Measurements from ENCODE around the gene APBB1IP.
"Not testable (repeated sequence)": the region's sequence is repeated elsewhere in the genome, so short reads cannot be mapped to it uniquely, and the experiment has no call there.

APBB1IP gene

DNA sequence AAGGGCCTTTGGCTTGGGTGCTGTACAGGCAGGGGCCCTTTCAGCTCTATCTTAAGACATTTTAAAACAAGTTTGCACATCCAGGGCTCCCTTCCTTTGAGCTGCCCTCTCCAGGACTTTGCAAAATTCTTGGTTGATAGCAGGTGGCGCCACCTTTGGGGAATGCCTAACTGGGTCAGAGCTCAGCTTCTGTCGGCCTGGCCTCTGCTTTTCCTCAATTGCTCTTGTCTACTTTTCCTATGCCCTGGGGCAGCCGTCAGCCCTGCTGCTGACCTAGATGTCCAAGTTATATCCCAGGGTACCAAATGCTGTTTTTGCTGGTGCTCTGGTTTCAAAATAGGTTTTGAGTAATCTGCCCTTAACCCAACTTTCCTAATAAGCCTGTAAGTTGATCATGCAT is 65.8 kb downstream of the APBB1IP start:
- Histone ChIP-seq H3K9me3 (ENCODE audit: insufficient read depth, low read length) (no peaks in the 10 kb centered on the region), H3K9ac (ENCODE audit: low read length) (no peak overlapping the region), H3K9me2 (replicated peaks; ENCODE audit: insufficient read depth, low read length) (no peaks in the 10 kb centered on the region), H2AFZ (ENCODE audit: low read depth, low read length, severe bottlenecking) (no peak overlapping the region), H3K4me2 (ENCODE audit: low read depth, low read length, poor library complexity, severe bottlenecking) (no peak overlapping the region), H3K79me2 (ENCODE audit: insufficient read depth, low read length) (no peaks in the 10 kb centered on the region), H3K27ac (ENCODE audit: low read depth, low read length) (no peak overlapping the region), H3F3A (ENCODE audit: insufficient read depth) (no peaks in the 10 kb centered on the region), H3K27me3 (ENCODE audit: low read length) (no peaks in the 10 kb centered on the region), H3K4me3 (ENCODE audit: insufficient read depth, low read length, poor library complexity, severe bottlenecking) (no peak overlapping the region), H3K36me3 (ENCODE audit: low read length) (peaks cover 34% of the 10 kb centered on the region), H4K20me1 (ENCODE audit: low read depth, low read length) (no peaks in the 10 kb centered on the region)
- TF ChIP-seq, protein P1, sequence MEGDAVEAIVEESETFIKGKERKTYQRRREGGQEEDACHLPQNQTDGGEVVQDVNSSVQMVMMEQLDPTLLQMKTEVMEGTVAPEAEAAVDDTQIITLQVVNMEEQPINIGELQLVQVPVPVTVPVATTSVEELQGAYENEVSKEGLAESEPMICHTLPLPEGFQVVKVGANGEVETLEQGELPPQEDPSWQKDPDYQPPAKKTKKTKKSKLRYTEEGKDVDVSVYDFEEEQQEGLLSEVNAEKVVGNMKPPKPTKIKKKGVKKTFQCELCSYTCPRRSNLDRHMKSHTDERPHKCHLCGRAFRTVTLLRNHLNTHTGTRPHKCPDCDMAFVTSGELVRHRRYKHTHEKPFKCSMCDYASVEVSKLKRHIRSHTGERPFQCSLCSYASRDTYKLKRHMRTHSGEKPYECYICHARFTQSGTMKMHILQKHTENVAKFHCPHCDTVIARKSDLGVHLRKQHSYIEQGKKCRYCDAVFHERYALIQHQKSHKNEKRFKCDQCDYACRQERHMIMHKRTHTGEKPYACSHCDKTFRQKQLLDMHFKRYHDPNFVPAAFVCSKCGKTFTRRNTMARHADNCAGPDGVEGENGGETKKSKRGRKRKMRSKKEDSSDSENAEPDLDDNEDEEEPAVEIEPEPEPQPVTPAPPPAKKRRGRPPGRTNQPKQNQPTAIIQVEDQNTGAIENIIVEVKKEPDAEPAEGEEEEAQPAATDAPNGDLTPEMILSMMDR (IDR thresholded peaks at IDR 0.05; ENCODE audit: insufficient read depth, low read length, poor library complexity, severe bottlenecking), result peak; percentile 12
- TF ChIP-seq EZH2phosphoT487 (conservative IDR thresholded peaks at IDR 0.05; ENCODE audit: low read length), result no peak

DNA sequence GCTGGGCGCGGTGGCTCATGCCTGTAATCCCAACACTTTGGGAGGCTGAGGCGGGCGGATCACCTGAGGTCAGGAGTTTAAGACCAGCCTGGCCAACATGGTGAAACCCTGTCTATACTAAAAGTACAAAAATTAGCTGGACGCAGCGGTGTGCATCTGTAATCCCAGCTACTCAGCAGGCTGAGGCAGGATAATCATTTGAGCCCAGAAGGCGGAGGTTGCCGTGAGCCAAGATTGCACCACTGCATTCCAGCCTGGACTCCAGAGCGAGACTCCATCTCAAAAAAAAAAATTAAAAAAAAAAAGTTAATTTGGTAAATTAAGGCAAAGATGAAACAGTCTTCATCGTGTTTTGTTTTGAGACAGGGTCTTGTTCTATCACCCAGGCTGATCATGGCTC is 66.3 kb downstream of the APBB1IP start:
- not testable (repeated sequence) for H3K4me2 ChIP-seq (ENCODE audit: low read depth, low read length, poor library complexity, severe bottlenecking); H3K27me3 ChIP-seq (ENCODE audit: low read length); H3K9me3 ChIP-seq (ENCODE audit: insufficient read depth, low read length); H3F3A ChIP-seq (ENCODE audit: insufficient read depth); H3K9ac ChIP-seq (ENCODE audit: low read length); H2AFZ ChIP-seq (ENCODE audit: low read depth, low read length, severe bottlenecking); H3K79me2 ChIP-seq (ENCODE audit: insufficient read depth, low read length); H3K4me3 ChIP-seq (ENCODE audit: insufficient read depth, low read length, poor library complexity, severe bottlenecking); H3K9me2 ChIP-seq (replicated peaks; ENCODE audit: insufficient read depth, low read length); H3K27ac ChIP-seq (ENCODE audit: low read depth, low read length); H4K20me1 ChIP-seq (ENCODE audit: low read depth, low read length)
- H3K36me3 ChIP-seq (ENCODE audit: low read length), result peaks cover 38% of the 10 kb centered on the region

DNA sequence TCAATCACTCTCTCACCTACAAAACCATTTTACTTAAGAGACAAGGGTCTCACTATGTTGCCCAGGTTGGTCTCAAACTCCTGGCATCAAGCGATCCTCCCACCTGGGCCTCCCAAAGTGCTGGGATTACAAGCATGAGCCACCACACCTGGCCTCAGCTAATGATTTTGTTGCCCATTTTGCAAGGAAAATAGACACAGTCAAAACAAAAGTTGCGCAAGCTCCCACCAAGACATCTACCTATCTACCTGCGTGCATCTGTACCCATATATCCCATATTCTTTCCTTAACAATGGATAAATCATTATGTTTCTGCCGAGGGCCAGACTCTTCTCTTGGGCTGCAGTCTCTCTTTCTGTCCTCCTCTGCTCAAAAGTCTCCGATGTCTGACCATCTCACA is 67.3 kb downstream of the APBB1IP start:
- H3K9me2 ChIP-seq (replicated peaks; ENCODE audit: insufficient read depth, low read length), result no peaks in the 10 kb centered on the region
- H3K4me3 ChIP-seq (ENCODE audit: insufficient read depth, low read length, poor library complexity, severe bottlenecking), result no peak overlapping the region
- no peaks in the 10 kb centered on the region for H3K79me2 ChIP-seq (ENCODE audit: insufficient read depth, low read length)
- no peak overlapping the region for H3K9ac ChIP-seq (ENCODE audit: low read length)
- no peak overlapping the region for H3K27ac ChIP-seq (ENCODE audit: low read depth, low read length)
- peaks cover 40% of the 10 kb centered on the region for H3K36me3 ChIP-seq (ENCODE audit: low read length)
- no peak overlapping the region for H2AFZ ChIP-seq (ENCODE audit: low read depth, low read length, severe bottlenecking)
- TF ChIP-seq, protein P1 (IDR thresholded peaks at IDR 0.05; ENCODE audit: insufficient read depth, low read length, poor library complexity, severe bottlenecking), result no peak
- TF ChIP-seq EZH2phosphoT487 (conservative IDR thresholded peaks at IDR 0.05; ENCODE audit: low read length), result no peak
- no peaks in the 10 kb centered on the region for H4K20me1 ChIP-seq (ENCODE audit: low read depth, low read length)
- H3K4me2 ChIP-seq (ENCODE audit: low read depth, low read length, poor library complexity, severe bottlenecking), result no peak overlapping the region
- H3K27me3 ChIP-seq (ENCODE audit: low read length), result no peaks in the 10 kb centered on the region
- H3K9me3 ChIP-seq (ENCODE audit: insufficient read depth, low read length), result no peaks in the 10 kb centered on the region
- H3F3A ChIP-seq (ENCODE audit: insufficient read depth), result no peaks in the 10 kb centered on the region

DNA sequence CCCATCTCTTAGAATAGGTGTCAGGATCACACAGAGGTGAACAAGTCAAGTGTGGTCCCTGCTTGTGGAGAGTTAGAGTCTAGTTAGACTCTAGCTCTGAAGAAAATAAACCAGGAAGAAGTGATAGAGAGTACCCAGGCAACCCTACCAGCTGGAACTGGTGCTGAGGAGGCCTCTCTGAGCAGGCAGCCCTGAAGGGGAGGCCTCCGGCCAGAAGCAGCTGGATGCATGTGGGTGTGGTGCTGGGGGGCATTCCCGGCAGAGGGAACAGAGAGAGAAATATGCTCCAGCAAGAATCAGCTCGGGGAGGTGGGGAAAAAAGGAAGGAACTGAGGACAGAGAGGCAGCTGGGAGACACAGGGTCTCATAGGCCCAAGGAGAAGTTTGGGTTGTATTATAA is 68.6 kb downstream of the APBB1IP start:
- H3K4me3 ChIP-seq (ENCODE audit: insufficient read depth, low read length, poor library complexity, severe bottlenecking), result no peak overlapping the region
- no peaks in the 10 kb centered on the region for H3K27me3 ChIP-seq (ENCODE audit: low read length)
- H3K27ac ChIP-seq (ENCODE audit: low read depth, low read length), result no peak overlapping the region
- H3F3A ChIP-seq (ENCODE audit: insufficient read depth), result no peaks in the 10 kb centered on the region
- no peaks in the 10 kb centered on the region for H3K9me3 ChIP-seq (ENCODE audit: insufficient read depth, low read length)
- no peaks in the 10 kb centered on the region for H3K79me2 ChIP-seq (ENCODE audit: insufficient read depth, low read length)
- no peak overlapping the region for H2AFZ ChIP-seq (ENCODE audit: low read depth, low read length, severe bottlenecking)
- H3K36me3 ChIP-seq (ENCODE audit: low read length), result peaks cover 33% of the 10 kb centered on the region
- no peaks in the 10 kb centered on the region for H4K20me1 ChIP-seq (ENCODE audit: low read depth, low read length)
- H3K9ac ChIP-seq (ENCODE audit: low read length), result no peak overlapping the region
- no peak overlapping the region for H3K4me2 ChIP-seq (ENCODE audit: low read depth, low read length, poor library complexity, severe bottlenecking)
- TF ChIP-seq, protein P1 (IDR thresholded peaks at IDR 0.05; ENCODE audit: insufficient read depth, low read length, poor library complexity, severe bottlenecking), result no peak
- no peak for TF ChIP-seq EZH2phosphoT487 (conservative IDR thresholded peaks at IDR 0.05; ENCODE audit: low read length)
- no peaks in the 10 kb centered on the region for H3K9me2 ChIP-seq (replicated peaks; ENCODE audit: insufficient read depth, low read length)
